ENCODE measurements around the gene PHLDB1. TPM values are rescaled to one million over a fixed set of nuclear protein-coding genes. Genes with fewer than 3 reads are reported as not detected.
"Not testable (repeated sequence)": the region's sequence is repeated elsewhere in the genome, so short reads cannot be mapped to it uniquely, and the experiment has no call there.

Gene PHLDB1
- polyA plus RNA-seq, 2 of the 4 experiments (the other 2 are of a cell fraction) = 5.9 to 20.0 TPM

DNA sequence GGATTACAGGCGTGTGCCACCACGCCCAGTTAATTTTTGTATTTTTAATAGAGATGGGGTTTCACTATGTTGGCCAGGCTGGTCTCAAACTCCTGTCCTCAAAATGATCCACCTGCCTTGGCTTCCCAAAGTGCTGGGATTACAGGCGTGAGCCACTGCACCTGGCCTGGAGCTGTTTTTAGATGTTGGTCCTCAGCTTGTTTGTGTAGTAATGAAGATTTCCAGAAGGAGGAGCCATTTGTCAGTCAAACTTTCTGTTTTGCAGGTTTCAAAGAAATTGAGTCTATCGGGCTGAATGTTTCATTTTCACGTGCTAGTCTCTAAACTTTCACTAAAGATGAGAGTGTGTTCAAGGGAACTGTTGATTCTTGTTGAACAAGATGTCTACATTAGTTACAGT, 12.4 kb upstream of the PHLDB1 start:
- H3K9me3 ChIP-seq; DNase-seq (ENCODE audit: low read depth in 1 of 2, low spot score in 1 of 2); H3K4me3 ChIP-seq; FAIRE-seq; H3K27ac ChIP-seq; H3K4me2 ChIP-seq; POLR2A ChIA-PET; H3K4me1 ChIP-seq: not testable (repeated sequence)
- ATAC-seq = 0 out of 6 replicates have a peak, but pooled peaks of 1 of the 2 experiments have one; percentile 29
- WGBS (ENCODE audit: missing lambda C conversion rate) = 74% methylated on average over 5 of the region's 5 CpGs
- TF ChIP-seq, protein P1, sequence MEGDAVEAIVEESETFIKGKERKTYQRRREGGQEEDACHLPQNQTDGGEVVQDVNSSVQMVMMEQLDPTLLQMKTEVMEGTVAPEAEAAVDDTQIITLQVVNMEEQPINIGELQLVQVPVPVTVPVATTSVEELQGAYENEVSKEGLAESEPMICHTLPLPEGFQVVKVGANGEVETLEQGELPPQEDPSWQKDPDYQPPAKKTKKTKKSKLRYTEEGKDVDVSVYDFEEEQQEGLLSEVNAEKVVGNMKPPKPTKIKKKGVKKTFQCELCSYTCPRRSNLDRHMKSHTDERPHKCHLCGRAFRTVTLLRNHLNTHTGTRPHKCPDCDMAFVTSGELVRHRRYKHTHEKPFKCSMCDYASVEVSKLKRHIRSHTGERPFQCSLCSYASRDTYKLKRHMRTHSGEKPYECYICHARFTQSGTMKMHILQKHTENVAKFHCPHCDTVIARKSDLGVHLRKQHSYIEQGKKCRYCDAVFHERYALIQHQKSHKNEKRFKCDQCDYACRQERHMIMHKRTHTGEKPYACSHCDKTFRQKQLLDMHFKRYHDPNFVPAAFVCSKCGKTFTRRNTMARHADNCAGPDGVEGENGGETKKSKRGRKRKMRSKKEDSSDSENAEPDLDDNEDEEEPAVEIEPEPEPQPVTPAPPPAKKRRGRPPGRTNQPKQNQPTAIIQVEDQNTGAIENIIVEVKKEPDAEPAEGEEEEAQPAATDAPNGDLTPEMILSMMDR (IDR thresholded peaks at IDR 0.05) = peak; percentile 42; the same call in 2 of the 3 replicates
- peak; percentile 47 to 48; a peak in 4 of 5 replicates for TF ChIP-seq RAD21 (conservative IDR thresholded peaks at IDR 0.05 in 1 of 2, IDR thresholded peaks at IDR 0.05 in 1 of 2)
- CTCF ChIA-PET = interaction anchor here (0.7 to 5.0 kb wide), 20 partner anchors 11 to 362 kb away, joined by 3 to 62 read pairs (median 5); partner anchors contain the start of genes ARCN1 and PHLDB1

- no peak for ATAC-seq
- ChIA-PET CTCF (interaction anchor here (1.6 to 5.0 kb wide), 5 partner anchors 9 to 62 kb away, joined by 5 to 62 read pairs (median 24); partner anchors contain the start of gene PHLDB1), POLR2A (no interaction called here)
- Histone ChIP-seq H3K9me3 (no peaks in the 10 kb centered on the region), H3K4me1 (no peaks in the 10 kb centered on the region), H3K4me2 (no peak overlapping the region), H3K27ac (no peak overlapping the region), H3K4me3 (no peak overlapping the region)
- FAIRE-seq = no peak
- no peak for DNase-seq (ENCODE audit: low read depth in 1 of 2, low spot score in 1 of 2)
- WGBS (ENCODE audit: missing lambda C conversion rate) = 91% methylated on average over 16 of the region's 16 CpGs
- TF ChIP-seq HEYL (CRISPR knock-in tag; IDR thresholded peaks at IDR 0.05) = no peak
- TF ChIP-seq NFE2L2 (conservative IDR thresholded peaks at IDR 0.05; ENCODE audit: low read length) = no peak
- TF ChIP-seq FOXS1 (CRISPR knock-in tag; IDR thresholded peaks at IDR 0.05) = no peak
- no peak for TF ChIP-seq JUN (IDR thresholded peaks at IDR 0.05)
- no peak for TF ChIP-seq NPAS2 (CRISPR knock-in tag; IDR thresholded peaks at IDR 0.05; ENCODE audit: borderline replicate concordance)
- TF ChIP-seq TP53 (CRISPR knock-in tag; IDR thresholded peaks at IDR 0.05) = no peak
- no peak for TF ChIP-seq ESRRA (IDR thresholded peaks at IDR 0.05; ENCODE audit: borderline replicate concordance, low read length)
- TF ChIP-seq MAZ (IDR thresholded peaks at IDR 0.05; ENCODE audit: borderline replicate concordance, low read depth, low read length) = no peak
- no peak for TF ChIP-seq PHF8 (IDR thresholded peaks at IDR 0.05; ENCODE audit: borderline replicate concordance, low read depth)
- TF ChIP-seq, protein P1 (IDR thresholded peaks at IDR 0.05) = no peak
- no peak for TF ChIP-seq MYC (IDR thresholded peaks at IDR 0.05; ENCODE audit: borderline replicate concordance, low read length)
- no peak for TF ChIP-seq CBX8 (IDR thresholded peaks at IDR 0.05)
- TF ChIP-seq HES2 (IDR thresholded peaks at IDR 0.05) = no peak
- no peak for TF ChIP-seq EHF (CRISPR knock-in tag; IDR thresholded peaks at IDR 0.05)
- no peak for TF ChIP-seq SREBF2 (IDR thresholded peaks at IDR 0.05)
- TF ChIP-seq, protein P2, sequence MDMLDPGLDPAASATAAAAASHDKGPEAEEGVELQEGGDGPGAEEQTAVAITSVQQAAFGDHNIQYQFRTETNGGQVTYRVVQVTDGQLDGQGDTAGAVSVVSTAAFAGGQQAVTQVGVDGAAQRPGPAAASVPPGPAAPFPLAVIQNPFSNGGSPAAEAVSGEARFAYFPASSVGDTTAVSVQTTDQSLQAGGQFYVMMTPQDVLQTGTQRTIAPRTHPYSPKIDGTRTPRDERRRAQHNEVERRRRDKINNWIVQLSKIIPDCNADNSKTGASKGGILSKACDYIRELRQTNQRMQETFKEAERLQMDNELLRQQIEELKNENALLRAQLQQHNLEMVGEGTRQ (IDR thresholded peaks at IDR 0.05) = no peak
- no peak for TF ChIP-seq BHLHE40 (IDR thresholded peaks at IDR 0.05; ENCODE audit: low read depth, low read length)
- TF ChIP-seq HDAC2 (IDR thresholded peaks at IDR 0.05) = no peak
- TF ChIP-seq ZC3H11A (IDR thresholded peaks at IDR 0.05) = no peak
Measured at GRCh38 chr11:118596224-118597146, 10.9 kb upstream of the PHLDB1 start.
